Forelimb muscle (tissue), 1 donor: ENCODE data around the gene SIRT3. TPM values are rescaled to one million over a fixed set of nuclear protein-coding genes. Genes with fewer than 3 reads are reported as not detected.
"Not testable (repeated sequence)": the region's sequence is repeated elsewhere in the genome, so short reads cannot be mapped to it uniquely, and the experiment has no call there.

Source experiments
- DNase-seq: peaks from one replicate; pipeline ENCODE4 v3.0.0-alpha.2; 2013; ENCODE audit warnings: low read depth
- polyA plus RNA-seq: library from polyadenylated mRNA; unstranded; fragments of 120-200 nt; gene quantifications from one replicate; pipeline ENCODE4 v1.2.1, GENCODE V29; 2013; ENCODE audit not compliant: insufficient read length

Gene SIRT3
- polyA plus RNA-seq, 1 donor: 24.4 TPM

- DNase-seq: no peak
Observed at GRCh38 chr11:203056-203944, 32.8 kb downstream of the SIRT3 start.

GRCh38 chr11:202490-202889, 33.7 kb downstream of the SIRT3 start:
- DNase-seq: no peak

- DNase-seq: no peak
Observed at GRCh38 chr11:201966-202365, 34.2 kb downstream of the SIRT3 start.

DNA sequence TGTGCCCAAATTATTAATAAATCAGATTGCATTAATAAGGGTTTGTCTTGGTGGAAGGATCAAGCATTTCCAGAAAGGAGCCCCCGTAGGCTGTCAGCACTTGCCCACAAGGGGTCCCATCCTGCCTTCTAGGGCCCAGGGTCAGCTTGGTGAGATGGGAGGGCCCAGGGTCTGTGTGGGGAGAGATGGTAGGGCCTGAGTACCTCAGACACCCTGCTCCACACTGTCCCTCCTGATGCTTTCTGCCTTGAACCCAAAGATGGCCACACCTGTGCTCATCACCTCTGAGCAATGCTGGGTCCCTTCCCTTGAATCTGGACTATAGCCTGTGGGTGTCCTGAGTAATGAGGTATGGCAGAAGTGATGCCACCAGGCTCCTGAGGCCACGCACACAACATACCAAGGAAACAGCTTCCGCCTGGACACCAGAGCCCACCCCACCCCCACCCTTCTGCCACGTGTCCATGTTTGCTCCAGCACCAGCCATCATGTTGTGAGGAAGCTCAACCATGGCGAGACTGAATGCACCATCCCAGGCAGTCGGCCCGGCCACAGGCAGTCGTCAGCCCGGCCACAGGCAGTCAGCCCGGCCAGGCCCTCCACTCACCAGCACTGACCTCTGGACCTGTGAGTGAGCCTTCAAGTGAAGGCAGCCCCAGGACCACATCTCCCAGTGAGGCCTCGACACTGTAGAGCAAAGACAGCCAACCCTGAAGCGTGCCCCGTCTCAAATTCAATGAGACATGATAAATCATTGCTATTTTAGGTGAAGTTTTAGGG, 35.7 kb downstream of the SIRT3 start:
- DNase-seq: no peak

DNA sequence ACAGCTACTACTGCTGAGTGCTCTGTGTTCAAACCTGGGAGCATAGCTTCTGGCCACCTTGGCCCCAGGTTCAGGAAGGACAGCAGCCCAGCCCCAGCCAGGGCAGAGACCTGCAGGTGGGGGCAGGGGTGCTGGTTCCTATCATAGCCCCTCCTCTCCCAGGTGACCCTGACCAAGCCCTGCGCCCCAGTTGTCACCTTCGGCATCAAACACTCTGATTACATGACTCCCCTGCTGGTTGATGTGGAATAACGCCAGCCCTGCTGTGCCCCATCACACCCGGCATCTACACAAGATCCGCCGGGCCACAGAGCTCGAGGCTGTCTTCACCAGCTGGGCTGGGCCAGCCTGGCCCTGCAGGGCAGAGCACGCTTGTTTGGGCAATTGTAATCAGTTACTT, 36.4 kb downstream of the SIRT3 start:
- DNase-seq: no peak

DNA sequence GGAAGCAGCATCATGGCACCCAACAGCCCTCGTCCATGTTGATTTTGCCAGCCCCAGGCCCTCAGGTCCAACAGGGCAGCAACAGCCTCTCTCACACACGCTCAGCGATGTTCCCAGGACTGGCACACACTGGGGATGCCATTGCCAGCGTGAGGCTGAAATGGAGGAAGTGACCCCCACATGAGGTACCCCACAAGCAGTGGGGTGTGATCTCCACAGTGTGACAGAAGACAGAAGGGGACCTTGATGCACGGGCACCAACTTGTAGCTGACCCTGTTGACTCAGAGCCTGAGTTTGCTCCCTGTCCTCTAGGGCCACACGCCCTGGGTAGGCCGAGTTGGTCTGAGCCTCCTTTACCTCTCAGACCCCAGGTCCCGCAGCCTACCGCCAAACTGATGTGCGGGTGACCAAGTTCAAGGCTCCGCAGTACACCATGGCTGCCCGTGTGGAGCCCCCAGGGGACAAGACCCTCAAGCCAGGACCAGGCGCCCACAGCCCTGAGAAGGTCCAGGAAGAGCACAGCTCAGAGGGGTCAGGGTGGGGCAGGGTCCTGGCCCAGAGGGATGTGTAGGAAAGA, 37.0 kb downstream of the SIRT3 start:
- no peak for DNase-seq

DNA sequence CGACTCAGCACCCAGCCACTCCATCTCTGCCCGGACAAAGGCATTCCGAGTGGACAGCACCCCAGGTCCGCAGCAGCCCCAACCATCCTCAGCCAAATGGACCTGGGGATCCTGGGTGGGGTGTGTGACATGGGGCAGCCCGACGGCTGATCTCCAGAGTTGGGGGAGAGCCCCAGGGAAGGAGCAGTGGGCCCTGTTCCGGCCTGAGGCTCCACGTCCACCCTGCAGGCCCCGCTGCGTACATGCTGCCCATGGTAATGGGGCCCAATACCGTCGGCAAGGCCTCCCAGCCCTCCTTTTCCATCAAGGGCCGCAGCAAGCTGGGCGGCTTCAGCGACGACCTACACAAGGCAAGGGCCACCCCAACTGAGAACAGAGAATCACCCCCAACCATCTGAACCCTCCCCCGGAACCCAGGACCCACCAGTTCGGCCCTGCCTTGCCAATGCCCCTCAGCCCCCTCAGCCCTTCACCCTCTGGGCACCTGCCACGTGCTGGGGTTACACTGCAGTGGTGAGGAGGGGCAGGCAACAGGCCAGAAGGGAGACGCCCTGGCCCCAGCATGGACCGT, 37.8 kb downstream of the SIRT3 start:
- DNase-seq: no peak

DNA sequence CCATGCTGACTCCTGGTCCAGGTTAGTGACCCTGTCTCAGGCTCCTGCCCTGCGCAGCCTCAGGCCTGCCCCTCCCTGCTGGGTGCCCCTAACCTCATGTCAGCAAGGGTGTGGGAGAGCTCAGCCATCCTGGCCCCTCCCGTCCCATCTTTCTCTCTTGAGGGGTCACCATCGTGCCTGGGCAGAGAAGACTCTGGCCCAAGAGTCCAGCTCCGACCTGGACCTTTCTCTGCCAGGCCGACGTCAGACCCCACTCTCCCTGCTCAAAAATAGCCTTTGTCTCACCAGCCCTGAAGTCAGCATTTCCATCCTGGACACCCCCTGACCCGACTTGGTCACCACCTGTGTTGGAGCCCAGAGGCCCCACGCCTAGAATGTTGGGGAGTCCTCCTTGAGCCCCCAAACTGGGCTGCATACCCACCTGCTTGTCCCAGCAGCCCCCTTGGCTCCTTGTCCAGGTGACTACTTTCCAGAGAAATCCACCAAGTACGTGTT, 38.4 kb downstream of the SIRT3 start:
- DNase-seq: no peak

- no peak for DNase-seq
Observed at GRCh38 chr11:196786-197731, 39.1 kb downstream of the SIRT3 start.

DNA sequence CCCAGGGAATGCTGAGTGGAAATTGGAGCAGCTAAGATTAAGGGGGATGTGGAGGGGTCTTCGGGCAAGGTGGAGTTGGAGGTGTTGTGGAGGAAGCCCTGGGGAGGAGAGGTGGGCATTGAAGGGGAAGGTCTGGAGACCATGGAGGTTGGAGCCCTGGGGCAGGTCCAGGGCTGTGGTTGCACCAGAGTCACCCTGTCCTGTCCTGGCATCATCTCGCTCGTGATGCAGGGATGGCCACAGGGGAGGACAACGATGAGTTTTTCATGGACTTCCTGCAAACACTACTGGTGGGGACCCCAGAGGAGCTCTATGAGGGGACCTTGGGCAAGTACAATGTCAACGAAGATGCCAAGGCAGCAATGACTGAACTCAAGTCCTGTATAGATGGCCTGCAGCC, 42.7 kb downstream of the SIRT3 start:
- DNase-seq: not testable (repeated sequence)

- not testable (repeated sequence) for DNase-seq
Observed at GRCh38 chr11:192674-193128, 43.4 kb downstream of the SIRT3 start, which contains the start of gene SCGB1C1. SCGB1C1 (plus strand) TSS chr11:193078; CDS start chr11:193100, 22 bp downstream.

GRCh38 chr11:191490-192478, 44.4 kb downstream of the SIRT3 start:
- DNase-seq: not testable (repeated sequence)

DNA sequence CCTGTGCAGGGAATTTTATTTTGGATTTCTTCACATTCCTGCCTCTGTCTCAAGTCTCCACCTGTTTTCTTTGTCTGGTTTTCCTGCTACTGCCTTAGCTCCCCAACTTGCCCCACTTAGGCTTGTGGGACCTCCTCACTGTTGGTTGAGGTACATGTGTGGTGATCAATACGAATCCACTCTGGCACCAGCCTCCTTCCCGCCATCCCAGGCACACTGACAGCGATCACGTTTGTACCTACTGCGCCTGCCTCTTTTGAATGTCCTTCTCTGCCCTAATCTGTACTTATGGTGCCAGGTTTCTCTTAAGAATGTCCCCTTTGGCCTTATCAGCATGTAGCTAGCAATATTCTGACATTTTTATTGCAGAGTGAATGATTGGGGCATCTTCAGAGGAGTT, 45.6 kb downstream of the SIRT3 start:
- DNase-seq: not testable (repeated sequence)

DNA sequence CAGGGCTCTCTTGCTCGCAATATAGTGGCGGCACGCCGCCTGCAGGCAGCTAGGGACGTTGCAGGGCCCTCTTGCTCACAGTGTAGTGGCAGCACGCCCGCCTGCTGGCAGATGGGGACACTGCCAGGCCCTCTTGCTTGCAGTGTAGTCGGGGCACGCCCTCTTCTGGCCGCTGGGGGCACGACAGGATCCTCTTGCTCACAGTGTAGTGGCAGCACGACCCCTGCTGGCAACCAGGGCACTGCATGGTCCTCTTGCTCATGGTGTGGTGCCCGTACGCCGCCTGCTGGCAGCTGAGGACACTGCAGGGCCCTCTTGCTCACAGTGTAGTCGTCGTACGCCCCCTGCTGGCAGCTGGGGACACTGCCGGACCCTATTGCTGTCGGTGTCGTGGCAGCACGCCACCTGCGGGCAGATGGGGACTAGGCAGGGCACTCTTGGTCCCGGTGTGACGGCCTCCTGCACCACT, 46.3 kb downstream of the SIRT3 start:
- not testable (repeated sequence) for DNase-seq

- DNase-seq: not testable (repeated sequence)
Observed at GRCh38 chr11:189200-189783, 46.9 kb downstream of the SIRT3 start.

DNA sequence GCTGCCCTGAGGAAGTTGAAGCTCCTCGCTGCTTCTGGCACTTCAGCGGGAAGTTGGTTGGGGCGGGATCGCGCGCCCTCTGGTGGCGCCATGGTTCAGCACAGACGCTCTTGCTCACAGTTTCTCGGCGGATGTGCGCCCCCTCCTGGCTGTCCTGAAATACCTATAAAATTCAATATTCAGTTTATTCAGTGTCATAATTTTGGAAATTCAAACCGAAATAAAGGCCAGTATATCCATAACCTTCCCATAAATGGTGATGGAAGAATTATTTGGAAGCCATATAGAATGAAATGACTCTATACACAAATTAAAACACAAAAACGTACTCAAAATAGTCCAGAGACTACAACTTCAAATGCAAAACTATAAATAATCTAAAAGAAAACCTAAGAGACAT, 55.9 kb downstream of the SIRT3 start:
- not testable (repeated sequence) for DNase-seq
